ENCODE measurements around the gene ARHGEF7.

Gene ARHGEF7

DNA sequence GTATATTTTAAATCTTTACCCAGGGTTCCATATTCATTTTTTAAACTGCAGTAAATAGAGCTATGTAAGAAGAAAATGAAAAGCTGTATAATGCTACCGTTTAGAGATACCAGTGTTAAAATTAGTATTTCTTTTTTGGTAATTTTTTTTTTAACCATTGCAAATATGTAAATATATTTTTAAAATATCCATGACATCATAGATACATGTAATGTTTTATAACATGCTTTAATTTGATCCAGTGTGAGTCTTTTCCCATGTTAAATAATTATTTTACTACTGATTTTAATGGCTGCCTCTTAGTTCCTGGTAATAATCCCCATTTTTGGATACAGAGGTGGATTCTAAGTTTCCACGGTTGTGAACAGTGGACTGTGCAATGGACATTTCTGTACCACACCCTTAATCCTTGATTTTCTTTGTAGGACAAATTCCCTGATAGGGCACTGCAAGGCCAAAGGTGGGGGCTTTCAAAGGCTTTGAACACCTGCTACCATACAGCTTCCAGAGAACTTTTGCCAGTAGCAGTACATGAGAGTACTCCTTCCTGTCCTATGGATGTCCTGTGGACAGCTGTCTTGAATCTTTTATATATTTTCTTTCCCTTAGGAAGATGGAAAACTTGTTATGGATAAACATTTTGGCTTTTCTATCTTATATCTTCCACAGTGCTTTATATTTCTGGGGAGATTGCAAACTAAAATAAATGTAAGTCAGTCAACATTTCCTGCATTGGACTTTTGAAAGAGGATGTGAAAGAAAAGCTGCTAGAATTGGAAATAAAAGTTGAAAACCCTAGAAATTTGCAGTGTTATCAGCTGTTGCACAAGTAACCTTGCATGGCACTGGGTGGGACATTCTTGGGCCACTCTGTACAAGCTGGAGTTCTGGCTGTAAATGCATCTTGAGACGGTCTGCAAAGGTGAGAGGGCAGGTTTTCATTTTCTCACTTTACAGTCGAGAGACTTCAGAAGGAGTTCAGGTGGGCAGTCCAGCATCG is 46.8 kb downstream of the ARHGEF7 start:
- Histone ChIP-seq H3K36me3 (ENCODE audit: control insufficient read depth, insufficient read depth, low read length) (no peaks in the 10 kb centered on the region), H3K27me3 (ENCODE audit: control insufficient read depth, insufficient read depth, low read length) (no peaks in the 10 kb centered on the region), H3K4me1 (ENCODE audit: control insufficient read depth, insufficient read depth, low read length) (no peaks in the 10 kb centered on the region), H3K9ac (ENCODE audit: low read depth, low read length) (no peak overlapping the region), H3K9me3 (ENCODE audit: control insufficient read depth, insufficient read depth, low read length) (no peaks in the 10 kb centered on the region), H3K4me3 (ENCODE audit: low read depth, low read length) (no peak overlapping the region)

DNA sequence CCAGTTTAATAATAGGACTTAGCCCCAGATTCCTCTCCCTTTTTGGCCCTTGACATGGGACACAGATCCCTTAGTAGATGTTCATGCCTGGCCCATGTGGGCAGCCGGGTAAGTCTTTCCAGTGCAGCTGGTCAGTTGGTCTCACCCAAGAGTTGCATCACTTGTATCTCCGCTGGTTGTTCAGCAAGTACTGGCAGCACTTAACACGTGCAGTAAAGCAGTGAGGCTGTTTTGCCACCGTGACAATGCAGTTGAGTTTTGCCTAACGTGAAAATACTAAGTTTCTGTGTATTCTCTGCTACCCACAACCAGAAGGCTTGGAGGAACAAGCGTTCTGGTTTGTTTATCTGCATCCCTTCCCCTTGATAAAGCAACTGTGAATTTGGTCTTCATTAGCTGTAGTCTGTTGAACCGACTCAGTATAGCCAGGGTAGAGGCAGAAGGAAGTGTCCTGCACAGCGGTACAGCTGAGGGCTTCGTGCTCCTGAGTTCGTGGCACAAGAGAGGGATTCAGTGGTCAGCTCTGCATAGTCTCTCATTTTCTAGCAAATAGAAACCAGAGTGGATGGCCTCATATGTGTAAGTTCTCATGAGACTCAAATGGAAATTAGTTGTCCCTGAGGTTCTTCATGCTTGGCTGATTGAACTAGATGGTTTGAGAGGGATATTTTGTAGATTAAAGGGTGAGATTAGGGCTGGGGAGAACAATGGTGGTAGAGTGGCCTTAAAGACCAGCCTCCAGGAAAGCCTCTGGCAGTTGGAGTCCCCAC is 50.3 kb downstream of the ARHGEF7 start:
- Histone ChIP-seq H3K4me1 (ENCODE audit: control insufficient read depth, insufficient read depth, low read length) (no peaks in the 10 kb centered on the region), H3K9ac (ENCODE audit: low read depth, low read length) (no peak overlapping the region), H3K4me3 (ENCODE audit: low read depth, low read length) (no peak overlapping the region), H3K36me3 (ENCODE audit: control insufficient read depth, insufficient read depth, low read length) (no peaks in the 10 kb centered on the region), H3K9me3 (ENCODE audit: control insufficient read depth, insufficient read depth, low read length) (no peaks in the 10 kb centered on the region), H3K27me3 (ENCODE audit: control insufficient read depth, insufficient read depth, low read length) (no peaks in the 10 kb centered on the region)

DNA sequence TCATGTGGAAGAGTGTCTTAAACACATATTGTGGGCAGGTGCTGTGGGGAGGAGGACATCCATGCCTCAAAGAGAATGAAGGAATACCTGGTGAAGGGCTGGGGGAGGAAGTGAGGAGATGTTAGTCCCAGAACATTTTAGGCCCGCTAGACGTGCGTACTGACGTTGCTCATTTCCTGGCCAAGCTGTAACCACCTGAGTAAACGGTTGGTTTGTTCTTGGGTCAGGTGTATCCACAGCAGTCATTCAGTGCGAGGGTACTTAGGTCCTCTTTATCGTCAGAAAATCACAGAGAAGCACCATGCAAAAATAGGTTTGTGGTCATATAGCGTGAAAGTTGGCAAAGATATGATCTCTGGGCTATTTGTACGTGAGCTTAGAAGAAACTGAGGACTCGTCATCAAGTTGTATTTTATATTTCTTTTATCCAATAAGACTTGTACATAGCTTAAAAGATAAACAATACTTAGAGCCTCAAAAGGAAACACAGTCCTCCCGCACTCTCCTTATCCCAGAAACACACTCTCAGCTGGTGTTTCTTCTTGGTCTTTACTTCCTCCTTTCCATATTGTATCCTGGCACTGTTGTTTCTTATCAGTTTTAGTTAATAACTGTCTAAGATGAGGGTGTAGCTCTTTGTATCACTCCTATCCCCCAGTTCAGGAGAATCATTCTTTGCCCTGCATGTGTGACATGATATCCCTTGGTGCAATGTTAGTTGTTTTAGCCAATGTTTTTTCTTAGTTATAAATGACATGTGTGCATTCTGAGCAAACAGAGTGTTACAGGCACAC is 52.0 kb downstream of the ARHGEF7 start:
- Histone ChIP-seq H3K4me3 (ENCODE audit: low read depth, low read length) (no peak overlapping the region), H3K36me3 (ENCODE audit: control insufficient read depth, insufficient read depth, low read length) (no peaks in the 10 kb centered on the region), H3K9ac (ENCODE audit: low read depth, low read length) (no peak overlapping the region), H3K27me3 (ENCODE audit: control insufficient read depth, insufficient read depth, low read length) (no peaks in the 10 kb centered on the region), H3K9me3 (ENCODE audit: control insufficient read depth, insufficient read depth, low read length) (no peaks in the 10 kb centered on the region), H3K4me1 (ENCODE audit: control insufficient read depth, insufficient read depth, low read length) (no peaks in the 10 kb centered on the region)

DNA sequence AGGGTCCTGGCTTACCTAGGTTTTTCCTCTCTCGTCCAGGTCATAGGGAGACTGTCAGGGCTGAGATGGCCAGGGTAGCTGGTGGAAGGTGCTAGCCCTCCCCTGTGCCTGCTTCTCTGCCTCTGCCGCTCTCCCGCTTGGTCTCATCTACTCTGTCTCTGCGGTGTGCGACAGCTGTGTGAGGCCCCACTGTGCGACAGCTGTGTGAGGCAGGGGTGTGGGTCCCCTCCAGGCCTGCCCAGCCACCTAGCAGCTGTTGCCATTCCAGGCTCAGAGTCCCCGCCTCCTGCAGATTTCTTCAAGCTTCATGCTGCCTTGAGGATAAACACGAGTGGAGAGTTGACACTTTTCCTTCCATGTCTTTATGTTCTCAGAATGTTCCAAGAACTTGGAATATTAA is 53.0 kb downstream of the ARHGEF7 start:
- Histone ChIP-seq H3K36me3 (ENCODE audit: control insufficient read depth, insufficient read depth, low read length) (no peaks in the 10 kb centered on the region), H3K27me3 (ENCODE audit: control insufficient read depth, insufficient read depth, low read length) (no peaks in the 10 kb centered on the region), H3K9ac (ENCODE audit: low read depth, low read length) (no peak overlapping the region)

DNA sequence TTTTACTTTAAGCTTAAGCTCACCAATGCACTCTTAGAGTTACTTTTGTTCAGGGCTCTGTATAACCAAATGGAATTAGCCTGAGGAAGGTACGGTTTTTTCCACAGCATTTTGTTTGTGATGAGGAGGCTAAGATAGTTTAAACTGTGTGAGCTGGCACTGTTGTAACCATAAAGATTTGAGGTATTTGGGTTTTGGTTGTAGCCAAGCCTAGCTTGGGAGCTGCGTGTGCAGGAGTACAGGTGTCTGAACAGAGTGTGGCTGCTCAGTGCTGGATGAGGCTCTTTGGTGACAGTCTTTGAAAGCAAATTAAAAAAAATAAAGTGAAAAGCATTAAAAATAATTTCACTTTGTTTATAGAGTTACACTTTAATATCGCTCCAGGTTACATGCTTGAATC is 56.0 kb downstream of the ARHGEF7 start:
- H3K4me3 ChIP-seq (ENCODE audit: low read depth, low read length): no peak overlapping the region
- no peaks in the 10 kb centered on the region for H3K27me3 ChIP-seq (ENCODE audit: control insufficient read depth, insufficient read depth, low read length)
- no peaks in the 10 kb centered on the region for H3K4me1 ChIP-seq (ENCODE audit: control insufficient read depth, insufficient read depth, low read length)
- H3K9me3 ChIP-seq (ENCODE audit: control insufficient read depth, insufficient read depth, low read length): no peaks in the 10 kb centered on the region
- no peak overlapping the region for H3K9ac ChIP-seq (ENCODE audit: low read depth, low read length)
- no peaks in the 10 kb centered on the region for H3K36me3 ChIP-seq (ENCODE audit: control insufficient read depth, insufficient read depth, low read length)

More for the DNA sequence above, 53.0 kb downstream of the ARHGEF7 start:
- H3K4me1 ChIP-seq (ENCODE audit: control insufficient read depth, insufficient read depth, low read length): no peaks in the 10 kb centered on the region
- no peaks in the 10 kb centered on the region for H3K9me3 ChIP-seq (ENCODE audit: control insufficient read depth, insufficient read depth, low read length)
- no peak overlapping the region for H3K4me3 ChIP-seq (ENCODE audit: low read depth, low read length)

DNA sequence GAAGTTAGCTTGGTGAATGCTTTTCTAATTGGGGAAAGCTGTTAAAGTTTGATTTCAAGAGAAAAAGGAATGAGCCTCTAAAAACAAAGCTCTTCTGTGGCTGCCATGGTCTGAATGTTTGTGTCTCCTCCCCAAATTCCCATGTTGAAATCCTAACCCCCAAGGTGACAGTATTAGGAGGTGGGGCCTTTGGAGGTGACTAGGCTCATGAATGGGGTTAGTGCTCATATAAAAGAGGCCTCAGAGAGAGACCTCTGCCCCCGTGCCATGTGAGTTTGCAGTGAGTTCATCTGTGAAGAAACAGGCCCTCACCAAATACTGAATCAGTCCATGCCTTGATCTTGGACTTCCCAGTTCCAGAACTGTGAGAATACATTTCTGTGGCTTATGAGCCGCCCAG is 56.5 kb downstream of the ARHGEF7 start:
- Histone ChIP-seq H3K9ac (ENCODE audit: low read depth, low read length) (no peak overlapping the region), H3K4me1 (ENCODE audit: control insufficient read depth, insufficient read depth, low read length) (no peaks in the 10 kb centered on the region), H3K27me3 (ENCODE audit: control insufficient read depth, insufficient read depth, low read length) (no peaks in the 10 kb centered on the region), H3K4me3 (ENCODE audit: low read depth, low read length) (no peak overlapping the region), H3K9me3 (ENCODE audit: control insufficient read depth, insufficient read depth, low read length) (no peaks in the 10 kb centered on the region), H3K36me3 (ENCODE audit: control insufficient read depth, insufficient read depth, low read length) (no peaks in the 10 kb centered on the region)

DNA sequence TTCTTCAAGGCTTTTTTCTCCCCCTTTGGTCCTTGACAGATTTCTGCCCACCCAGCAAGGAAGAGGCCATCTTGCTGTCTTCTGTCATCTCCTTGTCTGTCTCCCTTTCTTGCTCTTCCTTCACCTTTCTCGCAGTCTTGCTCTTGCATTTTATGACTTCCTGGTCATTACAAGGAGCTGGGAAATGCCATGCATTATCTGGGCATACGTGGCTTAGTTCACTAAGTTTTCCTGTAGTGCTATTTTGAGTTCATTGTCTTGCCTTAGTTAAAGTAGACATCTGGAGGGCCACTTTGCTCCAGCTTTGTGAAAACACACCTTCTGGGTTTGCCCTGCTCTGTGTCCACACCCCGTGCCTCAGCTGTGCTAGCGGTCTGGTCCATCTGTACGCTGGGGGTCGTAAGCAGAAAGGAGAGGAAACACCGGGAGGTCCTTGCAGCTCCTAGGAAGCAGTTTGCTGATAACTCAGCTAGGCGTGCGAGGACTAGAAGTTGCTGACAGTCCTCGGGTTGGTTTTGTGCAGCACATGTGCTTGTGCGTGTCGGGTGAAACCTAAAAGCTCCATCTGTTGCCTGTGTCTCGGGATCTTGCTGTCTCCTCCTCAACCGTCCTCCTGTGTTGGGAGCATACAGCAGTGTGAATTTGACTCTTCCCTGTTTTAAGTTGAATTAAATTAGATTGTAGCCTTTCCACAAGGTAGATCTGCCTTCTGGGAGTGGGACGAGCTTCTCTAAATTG is 59.4 kb downstream of the ARHGEF7 start:
- no peaks in the 10 kb centered on the region for H3K9me3 ChIP-seq (ENCODE audit: control insufficient read depth, insufficient read depth, low read length)
- H3K27me3 ChIP-seq (ENCODE audit: control insufficient read depth, insufficient read depth, low read length): no peaks in the 10 kb centered on the region
- H3K9ac ChIP-seq (ENCODE audit: low read depth, low read length): no peak overlapping the region
- no peaks in the 10 kb centered on the region for H3K36me3 ChIP-seq (ENCODE audit: control insufficient read depth, insufficient read depth, low read length)
- H3K4me3 ChIP-seq (ENCODE audit: low read depth, low read length): no peak overlapping the region
- H3K4me1 ChIP-seq (ENCODE audit: control insufficient read depth, insufficient read depth, low read length): no peaks in the 10 kb centered on the region

DNA sequence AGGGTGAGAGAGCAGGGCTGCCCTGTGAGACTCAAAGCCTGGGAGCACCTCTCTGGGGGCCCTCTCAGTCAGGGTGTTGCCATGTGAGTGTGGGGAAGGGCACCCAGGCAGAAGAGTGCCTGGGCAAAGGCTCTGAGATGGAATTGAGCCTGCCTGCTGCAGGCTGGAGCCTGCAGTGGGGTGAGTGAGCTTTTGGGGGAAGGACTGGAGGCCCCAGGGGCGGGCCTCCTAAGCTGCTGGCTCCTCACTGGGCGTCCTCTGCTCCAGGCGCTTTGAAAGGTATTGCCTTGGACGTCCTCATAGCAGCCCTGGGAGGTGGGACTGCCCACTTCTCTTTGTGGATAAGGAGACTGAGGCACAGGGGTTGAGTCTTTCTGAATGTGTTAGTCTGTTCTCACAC is 60.3 kb downstream of the ARHGEF7 start:
- Histone ChIP-seq H3K4me3 (ENCODE audit: low read depth, low read length) (no peak overlapping the region), H3K9me3 (ENCODE audit: control insufficient read depth, insufficient read depth, low read length) (no peaks in the 10 kb centered on the region), H3K36me3 (ENCODE audit: control insufficient read depth, insufficient read depth, low read length) (no peaks in the 10 kb centered on the region), H3K9ac (ENCODE audit: low read depth, low read length) (no peak overlapping the region), H3K4me1 (ENCODE audit: control insufficient read depth, insufficient read depth, low read length) (no peaks in the 10 kb centered on the region), H3K27me3 (ENCODE audit: control insufficient read depth, insufficient read depth, low read length) (no peaks in the 10 kb centered on the region)

DNA sequence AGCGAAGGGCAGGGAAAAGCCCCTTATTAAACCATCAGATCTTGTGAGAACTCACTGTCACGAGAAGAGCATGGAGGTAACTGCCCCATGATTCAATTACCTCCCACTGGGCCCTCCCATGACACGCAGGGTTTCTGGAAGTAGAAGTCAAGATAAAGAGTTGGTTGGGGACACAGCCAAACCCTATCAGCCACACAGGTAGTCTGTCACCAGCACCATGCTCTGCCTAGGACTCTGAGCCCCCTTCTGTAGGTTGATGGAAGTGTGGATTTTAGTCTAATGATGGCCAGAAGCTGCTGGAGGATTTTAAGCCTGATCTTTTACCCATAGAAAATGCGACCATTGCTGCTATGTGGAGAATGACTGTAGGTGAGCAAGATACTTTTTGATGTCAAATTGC is 60.8 kb downstream of the ARHGEF7 start:
- no peaks in the 10 kb centered on the region for H3K4me1 ChIP-seq (ENCODE audit: control insufficient read depth, insufficient read depth, low read length)

DNA sequence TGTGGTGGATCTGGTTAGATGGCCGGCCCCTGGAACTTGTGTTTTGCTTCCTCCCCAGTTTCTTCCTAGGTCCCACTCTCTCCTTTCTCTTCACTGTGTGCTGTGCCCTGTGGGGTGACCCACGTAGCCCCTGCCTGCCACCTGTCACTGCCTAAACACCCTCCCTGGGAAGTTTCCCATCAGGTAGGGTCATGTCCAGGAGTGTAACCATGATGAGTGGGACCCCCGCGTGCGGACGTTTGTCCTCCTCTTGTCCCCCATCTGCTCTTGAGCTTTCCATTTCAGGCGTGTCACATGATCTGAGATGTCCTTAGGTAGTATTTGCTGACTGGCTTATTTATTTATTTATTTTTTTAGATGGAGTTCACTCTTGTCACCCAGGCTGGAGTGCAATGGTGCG is 61.3 kb downstream of the ARHGEF7 start:
- Histone ChIP-seq H3K9me3 (ENCODE audit: control insufficient read depth, insufficient read depth, low read length) (no peaks in the 10 kb centered on the region), H3K9ac (ENCODE audit: low read depth, low read length) (no peak overlapping the region), H3K4me1 (ENCODE audit: control insufficient read depth, insufficient read depth, low read length) (no peaks in the 10 kb centered on the region), H3K27me3 (ENCODE audit: control insufficient read depth, insufficient read depth, low read length) (no peaks in the 10 kb centered on the region), H3K4me3 (ENCODE audit: low read depth, low read length) (no peak overlapping the region), H3K36me3 (ENCODE audit: control insufficient read depth, insufficient read depth, low read length) (no peaks in the 10 kb centered on the region)

More for the DNA sequence above, 60.8 kb downstream of the ARHGEF7 start:
- Histone ChIP-seq H3K9ac (ENCODE audit: low read depth, low read length) (no peak overlapping the region), H3K4me3 (ENCODE audit: low read depth, low read length) (no peak overlapping the region), H3K36me3 (ENCODE audit: control insufficient read depth, insufficient read depth, low read length) (no peaks in the 10 kb centered on the region), H3K27me3 (ENCODE audit: control insufficient read depth, insufficient read depth, low read length) (no peaks in the 10 kb centered on the region), H3K9me3 (ENCODE audit: control insufficient read depth, insufficient read depth, low read length) (no peaks in the 10 kb centered on the region)
